Gastrocnemius medialis (tissue), 4 donors: Measurements from ENCODE around the gene PCDH11Y. TPM values are rescaled to one million over a fixed set of nuclear protein-coding genes. Genes with fewer than 3 reads are reported as not detected.
"Not testable (repeated sequence)": the region's sequence is repeated elsewhere in the genome, so short reads cannot be mapped to it uniquely, and the experiment has no call there.

Source experiments
- ATAC-seq, 2 donors: fragments of 150-250 bp; one replicate each; pipeline ENCODE4 v1.9.1; 2016
- DNase-seq, 2 donors: peaks; one replicate each; pipeline ENCODE4 v3.0.0-alpha.2; 2019
- H3K27ac ChIP-seq, 4 donors: fragments of 200-600 bp; sonication (generic); 1 replicate in 1 of 4; 2 replicates in 3 of 4; pipeline ENCODE4 v1.5.1; 2016 to 2018; ENCODE audit warnings: mild to moderate bottlenecking in 2 of 4, moderate library complexity in 1 of 4
- H3K27me3 ChIP-seq, 3 donors: fragments of 200-600 bp; sonication (generic) in 2 of 3; 1 replicate in 1 of 3; 2 replicates in 2 of 3; pipeline versions ENCODE4 v1.5.1 to v1.6.0; 2016 to 2019; ENCODE audit warnings: mild to moderate bottlenecking in 1 of 3, moderate library complexity in 1 of 3
- H3K36me3 ChIP-seq, 2 donors: fragments of 200-600 bp; sonication (generic) in 1 of 2; one replicate each; pipeline ENCODE4 v1.5.1; 2017 to 2018
- H3K4me1 ChIP-seq, 2 donors: fragments of 200-600 bp; sonication (generic) in 1 of 2; one replicate each; pipeline ENCODE4 v1.5.1; 2016 to 2017; ENCODE audit warnings: mild to moderate bottlenecking in 2 of 2
- H3K4me3 ChIP-seq, 4 donors: fragments of 200-600 bp; sonication (generic) in 3 of 4; 1 replicate in 1 of 4; 2 replicates in 3 of 4; pipeline ENCODE4 v1.5.1; 2016 to 2019; ENCODE audit warnings: mild to moderate bottlenecking in 2 of 4
- H3K9me3 ChIP-seq, 3 donors: fragments of 200-600 bp; sonication (generic) in 2 of 3; 1 replicate in 1 of 3; 2 replicates in 2 of 3; pipeline ENCODE4 v1.5.1; 2016 to 2019
- in situ Hi-C, 4 donors: fragments of 200-750 bp; cut with MboI; loops; one replicate each; pipeline versions ENCODE4 v1.15.0 to v1.8.0; 2017; ENCODE audit warnings: low sequenced_read_pairs in 4 of 4
- intact Hi-C: fragments of 100-400 bp; cut with DNase I; formaldehyde crosslinking; loops from one replicate; pipeline ENCODE4 v1.15.1; 2023; ENCODE audit warnings: low total_unique reads
- total RNA-seq, 4 donors: library from RNA; depleted of rRNA; stranded (reverse); fragments of >200 nt; gene quantifications; one replicate each; pipeline versions ENCODE4 v1.1.0 to v1.2.3, GENCODE V29; 2016

PCDH11Y gene
- total RNA-seq, 4 donors from 2014 or later = not detected

- in situ Hi-C loops, H3K4me1 ChIP-seq, DNase-seq, H3K27me3 ChIP-seq, H3K9me3 ChIP-seq, H3K36me3 ChIP-seq, intact Hi-C loops, H3K4me3 ChIP-seq, ATAC-seq, H3K27ac ChIP-seq: not testable (repeated sequence)
These were observed 638.5 kb downstream of the PCDH11Y start for GRCh38 chrY:5638589-5638988.

DNA sequence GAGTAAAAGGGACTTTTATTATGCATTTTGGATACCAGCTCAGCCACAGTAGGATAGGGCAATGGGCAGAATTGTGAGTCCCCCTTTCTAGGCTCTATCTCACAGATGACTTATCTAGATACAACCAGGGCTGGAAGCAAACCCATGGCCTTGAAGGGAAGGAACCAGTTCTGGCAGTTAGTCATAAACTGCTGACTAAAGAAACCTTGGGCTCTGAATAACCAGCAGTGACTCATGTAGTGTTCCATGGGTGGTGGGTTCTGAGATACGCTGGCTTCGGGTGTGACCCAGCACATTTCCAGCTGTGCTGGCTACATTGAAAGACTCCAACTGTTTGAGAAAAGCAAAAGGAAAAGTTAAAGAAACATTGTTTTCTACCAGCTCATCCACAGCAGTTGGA, 679.2 kb downstream of the PCDH11Y start:
- intact Hi-C loops, H3K36me3 ChIP-seq, in situ Hi-C loops, H3K27ac ChIP-seq, ATAC-seq, H3K9me3 ChIP-seq, H3K27me3 ChIP-seq, H3K4me3 ChIP-seq, DNase-seq, H3K4me1 ChIP-seq: not testable (repeated sequence)

GRCh38 chrY:5708727-5709126, 708.6 kb downstream of the PCDH11Y start:
- in situ Hi-C loops, H3K9me3 ChIP-seq, H3K4me1 ChIP-seq, H3K36me3 ChIP-seq, DNase-seq, intact Hi-C loops, H3K4me3 ChIP-seq, H3K27me3 ChIP-seq, H3K27ac ChIP-seq, ATAC-seq: not testable (repeated sequence)

- H3K9me3 ChIP-seq, H3K4me3 ChIP-seq, H3K27me3 ChIP-seq, H3K4me1 ChIP-seq, H3K27ac ChIP-seq, ATAC-seq, DNase-seq, H3K36me3 ChIP-seq, intact Hi-C loops, in situ Hi-C loops: not testable (repeated sequence)
These were observed 709.8 kb downstream of the PCDH11Y start for GRCh38 chrY:5709788-5710381.

- in situ Hi-C loops, H3K4me3 ChIP-seq, H3K27me3 ChIP-seq, H3K4me1 ChIP-seq, H3K27ac ChIP-seq, ATAC-seq, DNase-seq, intact Hi-C loops, H3K9me3 ChIP-seq, H3K36me3 ChIP-seq: not testable (repeated sequence)
These were observed 761.3 kb downstream of the PCDH11Y start for GRCh38 chrY:5761403-5761802.

- H3K36me3 ChIP-seq = not testable (repeated sequence)
These were observed 776.4 kb downstream of the PCDH11Y start for GRCh38 chrY:5776485-5776884.

More at GRCh38 chrY:5776485-5776884, 776.4 kb downstream of the PCDH11Y start:
- H3K4me1 ChIP-seq, in situ Hi-C loops, H3K4me3 ChIP-seq, intact Hi-C loops, H3K27ac ChIP-seq, H3K9me3 ChIP-seq, H3K27me3 ChIP-seq, ATAC-seq, DNase-seq: not testable (repeated sequence)
